HG02870 (cell line): ENCODE measurements around the gene ZNF429.
"Not testable (repeated sequence)": the region's sequence is repeated elsewhere in the genome, so short reads cannot be mapped to it uniquely, and the experiment has no call there.

Source experiments
- ATAC-seq: cut with Tn5 transposase; IDR thresholded peaks from one replicate; pipeline ENCODE4 v1.9.1; 2021; ENCODE audit warnings: mild to moderate bottlenecking, moderate library complexity; ENCODE audit not compliant: unreplicated experiment

ZNF429 gene

DNA sequence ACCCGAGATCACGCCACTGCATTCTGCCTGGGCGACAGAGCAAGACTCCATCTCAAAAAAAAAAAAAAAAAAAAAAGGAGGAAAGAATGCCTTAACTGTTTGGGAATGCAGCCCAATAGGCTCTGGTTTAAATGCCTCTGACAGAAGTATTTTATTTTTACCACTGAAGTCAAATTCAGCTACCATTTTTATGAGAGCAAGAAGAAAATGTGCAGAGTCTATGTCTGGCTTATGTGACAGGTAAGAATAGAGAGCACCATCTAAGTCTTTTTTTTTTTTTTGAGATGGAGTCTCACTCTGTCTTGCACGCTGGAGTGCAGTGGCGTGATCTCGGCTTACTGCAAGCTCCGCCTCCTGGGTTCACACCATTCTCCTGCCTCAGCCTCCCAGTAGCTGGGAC, 7.2 kb downstream of the ZNF429 start:
- not testable (repeated sequence) for ATAC-seq

DNA sequence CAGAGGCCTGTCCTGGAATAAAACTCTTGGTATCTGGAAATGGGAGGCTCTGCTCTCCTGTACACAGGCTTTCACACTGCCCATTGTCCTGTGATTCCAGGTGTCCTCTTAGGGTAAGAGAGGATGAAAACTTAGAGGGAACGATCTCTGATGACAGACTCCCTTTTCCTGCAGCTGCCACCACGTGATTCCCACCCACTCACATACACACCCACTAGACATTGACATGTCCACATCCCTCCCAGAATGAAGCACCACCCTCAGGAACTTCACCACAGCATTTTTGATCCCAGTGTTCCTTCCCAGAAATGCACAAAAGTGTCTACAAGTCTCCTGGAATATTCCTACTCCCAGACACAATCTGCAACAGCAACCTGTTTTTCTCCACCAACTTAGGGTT, 8.2 kb downstream of the ZNF429 start:
- ATAC-seq, result no peak

DNA sequence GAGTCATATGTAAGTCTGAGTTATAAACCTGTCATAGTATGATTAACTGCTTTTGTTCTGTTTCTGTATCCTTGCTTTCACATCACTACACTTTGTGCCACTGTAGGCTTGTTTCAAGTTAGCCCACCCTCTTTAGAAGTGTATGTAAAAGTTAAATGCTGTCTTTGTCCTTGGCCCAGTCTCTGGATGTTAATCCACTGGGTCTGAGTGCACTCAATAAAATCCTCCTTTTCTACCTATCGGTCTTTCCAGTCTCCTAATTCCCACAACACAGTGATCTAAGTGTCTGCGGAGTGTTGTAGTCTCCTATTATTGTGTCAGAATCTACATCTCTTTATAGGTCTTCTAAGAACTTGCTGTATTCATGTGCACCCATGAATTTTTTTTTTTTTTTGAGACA, 14.1 kb downstream of the ZNF429 start:
- no peak for ATAC-seq

DNA sequence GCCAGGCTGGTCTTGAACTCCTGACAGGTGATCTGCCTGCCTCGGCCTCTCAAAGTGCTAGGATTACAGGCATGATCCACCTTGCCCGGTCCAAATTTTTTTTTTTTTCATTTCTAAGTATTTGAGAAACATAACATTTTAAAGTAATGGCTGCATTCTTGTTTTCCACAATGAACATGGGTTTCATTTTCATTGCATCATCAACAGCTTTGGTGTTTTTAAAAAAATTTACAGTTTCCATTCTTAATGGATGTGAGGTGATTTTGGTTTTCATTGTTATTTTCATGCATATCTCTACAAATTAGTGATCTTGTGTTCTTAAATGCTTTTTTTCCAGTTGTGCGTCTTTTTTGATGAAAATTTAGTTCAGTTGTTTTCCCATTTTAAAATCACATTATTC, 27.5 kb downstream of the ZNF429 start:
- no peak for ATAC-seq

DNA sequence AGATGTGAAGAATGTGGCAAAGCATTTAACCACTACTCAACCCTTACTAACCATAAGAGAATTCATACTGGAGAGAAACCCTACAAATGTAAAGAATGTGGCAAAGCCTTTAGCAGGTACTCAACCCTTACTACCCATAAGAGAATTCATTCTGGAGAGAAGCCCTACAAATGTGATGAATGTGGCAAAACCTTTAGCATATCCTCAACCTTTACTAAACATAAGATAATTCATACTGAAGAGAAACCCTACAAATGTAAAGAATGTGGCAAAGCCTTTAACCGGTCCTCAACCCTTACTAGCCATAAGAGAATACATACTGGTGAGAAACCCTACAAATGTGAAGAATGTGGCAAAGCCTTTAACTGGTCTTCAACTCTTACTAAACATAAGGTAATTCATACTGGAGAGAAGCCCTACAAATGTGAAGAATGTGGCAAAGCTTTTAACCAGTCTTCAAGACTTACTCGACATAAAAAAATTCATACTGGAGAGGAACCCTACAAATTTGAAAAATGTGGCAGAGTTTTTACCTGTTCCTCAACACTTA, 31.4 kb downstream of the ZNF429 start:
- ATAC-seq, result not testable (repeated sequence)

DNA sequence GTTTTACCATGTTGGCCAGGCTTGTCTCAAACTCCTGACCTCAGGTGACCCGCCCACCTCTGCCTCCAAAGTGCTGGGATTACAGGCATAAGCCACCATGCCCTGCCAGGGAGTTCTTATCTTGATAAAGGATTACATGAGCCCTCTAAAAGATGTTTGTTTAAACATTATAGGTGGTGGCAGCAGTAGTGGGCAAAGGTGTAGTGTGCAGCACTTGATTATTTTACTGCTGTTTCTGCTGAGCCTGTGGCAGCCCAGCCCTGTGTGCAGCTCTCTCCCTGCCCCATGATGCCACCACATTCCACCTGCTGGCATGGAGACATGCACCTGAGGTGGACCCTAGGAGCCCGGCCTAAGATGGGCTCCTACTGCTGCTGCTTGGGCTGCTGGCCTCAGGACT, 54.0 kb downstream of the ZNF429 start:
- ATAC-seq, result no peak

DNA sequence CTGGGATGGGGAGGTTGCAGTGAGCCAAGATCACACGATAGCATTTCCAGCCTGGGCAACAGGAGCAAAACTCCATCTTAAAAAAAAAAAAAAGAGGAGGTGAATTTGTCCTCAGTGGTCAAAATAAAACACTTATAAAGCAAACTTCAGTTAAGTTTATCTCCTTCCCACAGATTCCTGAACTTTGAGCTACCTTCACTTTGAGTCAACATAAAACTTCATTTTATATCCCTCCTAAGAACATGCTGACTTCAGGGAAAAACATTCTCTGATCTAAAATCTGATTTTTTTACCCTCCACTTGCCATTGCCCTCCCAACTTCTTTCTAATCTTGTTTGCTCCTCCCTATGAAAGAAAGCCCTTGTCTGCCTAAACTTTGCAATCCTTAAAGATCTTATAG, 59.0 kb downstream of the ZNF429 start:
- no peak for ATAC-seq

DNA sequence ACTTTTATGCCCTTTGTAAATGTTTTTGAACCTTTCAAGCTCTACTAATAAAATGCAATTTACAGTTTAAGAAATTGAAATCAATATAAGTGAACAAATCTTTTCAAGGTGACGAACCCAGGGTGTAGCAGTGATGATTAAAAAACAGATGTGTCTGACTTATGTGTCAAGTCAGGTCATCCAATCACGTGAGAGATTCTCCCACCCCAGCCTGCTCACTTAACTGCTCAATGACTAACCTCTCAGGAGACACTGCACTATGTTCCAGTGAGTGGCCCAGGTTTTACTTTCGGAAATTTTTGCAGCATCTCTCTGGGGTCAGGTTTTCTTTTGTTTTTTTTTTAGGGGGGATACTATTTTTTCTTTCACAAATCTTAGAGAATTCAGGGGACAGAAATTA, 60.7 kb downstream of the ZNF429 start:
- no peak for ATAC-seq

DNA sequence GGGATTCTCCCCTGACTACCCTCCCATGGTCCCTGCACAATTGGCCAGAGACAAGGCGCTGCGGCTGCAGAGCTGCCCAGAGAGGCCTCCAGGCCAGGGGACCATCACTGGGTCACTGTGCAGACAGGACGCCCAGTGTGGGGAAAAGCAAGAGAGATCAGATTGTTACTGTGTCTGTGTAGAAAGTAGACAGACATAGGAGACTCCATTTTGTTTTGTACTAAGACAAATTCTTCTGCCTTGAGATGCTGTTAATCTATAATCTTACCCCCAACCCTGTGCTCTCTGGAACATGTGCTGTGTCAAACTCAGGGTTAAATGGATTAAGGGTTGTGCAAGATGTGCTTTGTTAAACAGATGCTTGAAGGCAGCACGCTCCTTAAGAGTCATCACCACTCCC, 62.4 kb downstream of the ZNF429 start:
- ATAC-seq, result not testable (repeated sequence)

DNA sequence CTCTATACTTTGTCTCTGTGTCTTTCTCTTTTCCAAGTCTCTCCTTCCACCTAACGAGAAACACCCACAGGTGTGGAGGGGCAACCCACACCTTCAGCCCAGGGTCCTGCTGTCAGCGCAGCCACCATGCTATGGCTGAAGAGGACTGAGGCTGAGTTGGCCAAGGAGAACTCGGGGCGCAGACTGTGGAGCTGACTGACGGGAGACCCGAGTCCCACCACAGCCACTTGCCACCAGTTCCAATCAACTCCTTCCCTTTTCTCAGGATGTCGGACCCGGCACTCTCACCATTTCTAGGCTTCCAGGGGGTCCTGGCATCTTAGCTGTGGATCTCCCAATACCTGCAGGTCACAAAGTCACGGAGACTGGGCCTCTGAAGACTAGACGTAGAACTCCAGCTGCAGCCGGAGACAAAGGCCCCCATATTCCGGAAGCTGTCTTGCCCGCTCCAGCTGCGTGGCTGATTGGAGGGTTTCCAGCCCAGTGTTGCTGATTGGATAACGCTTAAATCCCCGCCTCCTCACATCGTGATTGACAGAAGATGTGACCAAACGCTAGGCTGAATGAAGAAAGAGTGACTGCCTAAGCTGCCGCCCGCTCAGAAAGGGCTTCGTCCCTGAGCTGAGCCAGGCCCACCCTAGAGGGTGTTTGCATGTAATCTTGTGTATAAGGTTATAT, 63.6 kb downstream of the ZNF429 start:
- no peak for ATAC-seq

DNA sequence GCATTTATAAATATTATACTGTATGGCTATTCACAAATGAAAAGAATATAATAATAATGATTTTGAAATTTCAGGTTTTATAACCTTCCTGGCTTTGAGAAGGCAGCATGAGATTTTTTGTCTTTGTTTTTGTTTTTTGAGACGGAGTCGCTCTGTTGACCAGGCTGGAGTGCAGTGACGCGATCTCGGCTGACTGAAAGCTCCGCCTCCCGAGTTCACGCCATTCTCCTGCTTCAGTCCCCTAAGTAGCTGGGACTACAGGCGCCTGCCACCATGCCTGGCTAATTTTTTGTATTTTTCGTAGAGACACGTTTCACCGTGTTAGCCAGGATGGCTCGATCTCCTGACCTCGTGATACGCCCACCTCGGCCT, 64.1 kb downstream of the ZNF429 start:
- no peak for ATAC-seq

DNA sequence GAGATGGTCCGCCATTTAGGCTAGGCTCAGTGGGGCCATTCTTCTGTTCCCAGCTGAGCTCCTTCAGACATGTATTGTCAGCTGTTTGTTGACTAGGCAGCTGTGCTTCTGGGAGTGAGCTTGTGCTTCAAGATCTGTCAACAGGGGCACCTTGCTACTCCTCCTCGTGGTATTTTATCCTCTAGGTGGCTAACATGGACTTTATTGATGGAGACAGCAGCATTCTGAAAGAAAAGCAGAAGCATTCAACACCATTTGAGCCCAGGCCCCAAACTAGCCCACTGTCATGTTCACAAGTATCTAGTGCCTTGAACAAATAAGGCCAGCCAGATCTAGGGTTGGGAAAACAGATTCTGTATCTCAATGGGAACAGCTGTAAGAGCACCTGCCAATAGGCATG, 65.9 kb downstream of the ZNF429 start:
- no peak for ATAC-seq

DNA sequence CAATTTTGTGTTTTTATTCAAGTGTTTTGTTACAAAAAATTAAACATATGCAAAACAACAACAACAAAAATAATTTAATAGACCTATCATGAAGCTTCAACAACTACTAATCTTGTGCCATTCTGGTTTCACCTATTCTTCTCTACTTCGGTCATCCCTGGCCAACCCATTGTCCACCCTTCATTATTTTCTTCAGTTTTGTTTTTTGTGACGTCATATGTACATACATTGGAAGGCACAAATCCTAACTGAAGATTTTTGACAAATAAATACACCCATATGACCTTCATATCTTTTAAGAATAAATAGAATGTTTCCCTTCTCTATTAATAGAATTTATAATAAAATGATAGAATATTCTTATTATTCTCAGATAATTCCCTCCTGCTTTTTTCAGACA, 69.2 kb downstream of the ZNF429 start:
- no peak for ATAC-seq

DNA sequence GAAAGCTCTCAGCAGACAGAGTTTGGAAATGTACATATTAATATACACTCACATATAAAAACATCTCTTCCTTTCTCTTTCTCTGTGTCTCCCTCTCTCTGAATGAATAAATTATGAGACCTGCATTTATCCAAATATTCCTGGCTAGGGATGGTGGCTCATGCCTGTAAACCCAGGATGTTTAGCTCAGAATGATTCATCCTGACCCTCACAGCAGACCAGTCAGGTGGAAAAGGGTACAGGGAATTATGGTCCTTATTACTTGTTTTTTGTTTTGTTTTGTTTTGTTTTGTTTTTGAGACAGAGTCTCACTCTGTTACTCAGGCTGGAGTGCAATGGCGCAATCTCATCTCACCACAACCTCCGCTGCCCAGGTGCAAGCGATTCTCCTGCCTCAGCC, 71.1 kb downstream of the ZNF429 start:
- no peak for ATAC-seq

DNA sequence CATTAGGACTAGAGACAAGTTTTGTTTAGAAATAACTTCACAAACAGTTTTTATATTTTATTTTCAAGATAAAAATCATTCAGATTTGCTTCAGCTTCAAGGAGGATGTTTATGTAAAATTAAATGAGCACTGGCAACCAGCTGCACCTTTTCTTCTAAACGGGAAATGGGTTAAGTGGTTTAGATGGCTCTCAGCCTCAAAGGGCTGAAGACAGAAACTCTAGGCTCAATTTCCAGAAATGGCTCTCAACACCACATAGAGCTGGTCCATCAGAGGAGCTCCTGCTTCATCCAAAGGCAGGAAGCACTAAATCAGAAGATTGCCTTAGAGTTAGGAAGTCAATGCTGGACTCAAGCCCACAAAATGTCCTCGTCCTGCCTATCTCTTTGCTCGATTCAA, 74.7 kb downstream of the ZNF429 start:
- ATAC-seq, result no peak

DNA sequence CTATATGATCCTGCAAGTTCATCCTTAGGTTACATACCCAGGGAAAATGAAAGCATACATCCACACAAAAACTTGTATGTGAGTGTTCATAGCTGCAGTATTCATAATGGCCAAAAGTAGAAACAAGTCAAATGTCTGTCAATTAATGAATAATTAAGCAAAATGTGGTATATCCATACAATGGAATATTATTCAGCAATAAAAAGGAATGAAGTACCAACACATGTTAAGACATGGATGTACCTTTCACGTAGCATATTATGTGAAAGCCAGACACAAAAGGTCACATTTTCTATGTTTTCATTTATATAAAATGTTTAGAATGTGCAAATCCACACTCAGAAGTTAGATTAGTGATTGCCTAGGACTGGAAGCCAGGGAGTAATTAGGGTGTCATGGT, 75.4 kb downstream of the ZNF429 start:
- ATAC-seq, result no peak

DNA sequence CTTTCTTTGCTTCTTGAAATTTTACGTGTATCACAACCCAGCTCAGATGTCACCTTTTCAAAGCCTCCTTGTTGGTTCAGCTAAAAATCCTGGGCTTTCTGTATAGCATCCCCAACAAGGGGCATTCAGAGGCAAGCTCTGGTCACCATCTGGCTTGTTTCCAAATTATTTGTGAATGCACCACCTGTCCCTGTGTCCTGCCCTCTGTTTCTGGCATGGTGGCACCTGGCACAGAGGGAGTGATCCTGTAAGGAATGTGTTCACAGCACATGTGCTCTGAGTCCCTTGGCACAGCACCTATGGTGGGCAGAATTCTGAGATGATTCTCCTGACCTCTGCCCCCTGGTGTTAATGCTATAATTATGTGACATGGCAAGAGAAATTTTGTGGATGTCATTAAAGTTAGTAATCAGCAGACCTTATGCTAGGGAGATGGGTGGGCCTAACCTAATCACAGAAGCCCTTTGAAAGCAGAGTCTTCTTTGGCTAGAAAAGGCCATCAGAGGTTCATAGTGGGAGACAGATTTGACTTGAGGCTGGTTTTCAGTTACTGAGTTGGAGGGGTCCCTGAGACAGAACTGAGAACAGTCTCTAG, 76.3 kb downstream of the ZNF429 start:
- ATAC-seq, result no peak

DNA sequence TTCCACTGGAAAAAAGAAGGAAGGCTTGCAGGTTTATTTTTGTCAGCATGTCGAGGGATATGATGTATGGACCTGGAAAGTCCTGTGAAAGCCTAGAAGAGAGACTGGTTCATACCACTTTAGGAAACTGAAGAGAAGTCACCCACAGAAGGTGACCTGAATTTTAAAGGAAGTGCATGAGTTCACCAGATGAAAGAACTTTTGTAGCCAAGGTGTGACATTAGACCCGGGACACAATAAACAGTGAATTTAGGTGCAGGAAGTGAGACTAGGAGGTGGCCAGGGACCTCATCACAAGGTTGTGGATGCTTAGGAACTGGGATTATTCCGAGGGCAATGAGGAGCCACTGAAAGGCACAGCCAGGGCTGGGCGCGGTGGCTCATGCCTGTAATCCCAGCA, 79.1 kb downstream of the ZNF429 start:
- ATAC-seq, result no peak

DNA sequence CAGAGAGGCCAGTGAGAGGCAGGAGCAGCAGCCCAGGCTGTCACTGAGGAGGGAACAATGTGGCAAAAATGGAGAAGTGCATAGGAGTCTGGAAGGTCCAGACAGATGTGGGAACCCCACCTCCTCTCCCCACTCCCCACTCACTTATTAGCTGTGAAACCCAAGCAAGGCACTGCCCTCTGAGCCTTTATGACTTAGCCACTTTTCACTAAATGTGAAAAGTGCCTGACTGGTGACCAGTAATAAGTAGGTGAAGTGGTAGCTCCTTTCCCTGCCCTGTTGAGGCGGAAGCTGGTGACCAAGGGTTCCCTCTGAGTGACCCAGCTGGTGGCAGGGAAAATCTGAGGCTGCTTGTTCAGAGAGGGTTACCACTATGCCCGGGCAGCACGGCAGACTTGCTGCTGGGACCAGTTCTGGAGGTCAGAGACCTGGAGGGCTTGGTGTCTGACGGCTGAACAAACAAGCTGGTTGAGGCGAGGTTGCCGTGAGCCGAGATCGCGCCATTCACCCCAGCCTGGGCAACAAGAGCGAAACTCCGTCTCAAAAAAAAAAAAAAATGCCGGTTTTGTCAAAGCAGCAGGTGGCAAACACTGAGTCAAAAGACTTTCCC, 80.0 kb downstream of the ZNF429 start:
- no peak for ATAC-seq

DNA sequence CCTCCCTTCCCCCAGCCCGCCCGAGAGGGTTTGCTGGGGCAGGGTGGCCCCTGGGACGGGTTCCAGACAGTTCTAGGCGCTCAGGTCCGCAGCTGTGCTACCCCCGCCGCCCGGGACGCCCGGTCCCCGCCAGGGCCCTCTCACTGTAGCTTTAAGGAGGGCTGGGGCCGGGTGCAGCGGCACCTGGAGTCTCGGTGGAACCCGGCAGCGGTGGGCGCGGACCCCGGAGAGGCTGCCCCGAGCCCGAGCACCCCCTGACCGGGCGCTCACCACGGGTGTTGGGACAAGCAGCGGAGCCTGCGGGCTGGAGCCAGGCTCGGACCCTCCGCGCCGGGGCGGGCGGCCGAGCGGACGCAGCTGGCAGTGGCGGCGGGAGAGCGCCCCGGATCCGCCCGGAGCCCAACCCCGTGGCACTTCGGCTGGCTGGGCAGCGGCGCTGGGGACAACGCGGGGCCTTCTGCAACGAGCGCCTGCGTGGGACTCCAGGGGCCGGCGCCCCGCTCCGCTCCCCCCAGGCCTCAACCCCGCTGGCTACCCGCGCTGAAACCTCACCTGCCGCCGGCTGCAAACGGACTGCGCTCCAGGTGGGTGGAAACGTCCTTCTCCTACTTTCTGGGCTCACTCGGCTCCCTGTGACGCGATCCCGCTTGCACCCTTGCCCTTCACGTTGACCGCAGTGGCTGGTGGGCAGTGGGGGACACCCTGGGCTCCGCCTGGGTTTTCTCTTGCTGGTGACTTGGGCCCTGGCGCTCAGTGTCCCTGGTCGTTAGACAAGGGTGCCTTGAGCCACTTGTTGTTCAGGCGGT, 81.1 kb downstream of the ZNF429 start:
- ATAC-seq, result no peak

DNA sequence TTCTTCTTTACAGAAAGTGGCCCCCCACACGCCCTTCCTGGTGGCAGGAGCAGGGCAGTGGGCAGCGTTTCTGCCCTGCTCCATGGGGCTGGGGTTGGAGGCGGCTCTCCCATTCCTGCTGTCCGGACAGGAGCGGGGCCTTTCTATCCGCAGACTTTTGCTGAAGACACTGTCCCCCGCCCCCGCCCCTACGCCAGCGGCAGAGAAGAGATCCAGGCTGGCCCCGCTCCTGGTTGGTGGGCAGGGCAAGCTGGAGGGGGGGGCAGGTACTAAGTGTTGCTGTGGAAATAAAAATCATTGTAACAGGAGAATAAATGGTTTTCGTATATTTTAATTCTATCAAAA, 81.7 kb downstream of the ZNF429 start:
- ATAC-seq, result no peak

DNA sequence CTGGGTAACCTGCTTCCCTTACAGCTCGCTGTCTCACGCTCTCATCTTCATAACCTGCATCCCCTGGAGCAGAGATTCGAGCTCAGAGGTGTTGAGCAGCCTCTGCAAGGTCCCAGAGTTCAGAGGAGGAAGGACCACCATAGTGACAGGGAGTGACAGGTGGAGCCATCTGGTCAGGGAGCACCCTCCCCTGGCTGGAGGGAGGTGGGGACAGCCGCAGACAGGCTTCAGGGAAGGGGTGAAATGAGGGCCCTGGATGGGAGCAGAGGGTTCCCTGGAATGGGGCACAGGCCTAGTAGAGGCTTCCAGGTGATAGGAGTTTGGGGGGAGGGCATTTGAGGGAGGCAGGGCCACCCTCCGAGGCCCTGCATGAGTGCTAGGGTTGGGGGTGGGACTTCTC, 82.1 kb downstream of the ZNF429 start:
- ATAC-seq, result no peak
